Mesangial cell (primary cell): ENCODE data around the gene C6orf163. TPM values are rescaled to one million over a fixed set of nuclear protein-coding genes. Genes with fewer than 3 reads are reported as not detected.

ENCODE experiments used
- total RNA-seq: library from RNA; depleted of rRNA; stranded (reverse); fragments of >200 nt; gene quantifications from 2 replicates; pipeline ENCODE4 v1.2.3, GENCODE V29; 2015

The C6orf163 gene
- 1.6 TPM in 1 of 2 replicates, not detected in the other for total RNA-seq

DNA sequence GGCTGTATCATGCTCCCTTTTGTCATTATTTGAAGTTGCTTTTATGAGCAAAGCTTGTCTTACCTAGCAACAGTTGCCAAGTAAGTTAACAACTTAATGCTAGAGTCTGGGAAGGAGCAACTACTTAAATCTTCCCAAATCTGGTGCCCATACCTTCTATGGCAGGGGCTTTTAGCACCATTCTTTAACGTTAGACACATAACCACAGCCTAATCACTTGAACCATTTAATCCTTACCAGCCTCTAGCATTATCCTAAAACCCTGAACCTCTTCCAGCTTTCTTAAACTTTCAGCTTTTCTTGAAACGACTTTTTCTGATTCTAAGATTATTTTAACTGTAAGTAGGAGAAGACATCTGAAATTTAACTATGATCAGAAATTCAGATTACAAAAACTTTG, at the start of gene C6orf163:
Gene C6orf163, plus strand, starts transcription at position 83 of the 400 bp plus-strand sequence. Its CDS starts 287 bp downstream, at position 370.

DNA sequence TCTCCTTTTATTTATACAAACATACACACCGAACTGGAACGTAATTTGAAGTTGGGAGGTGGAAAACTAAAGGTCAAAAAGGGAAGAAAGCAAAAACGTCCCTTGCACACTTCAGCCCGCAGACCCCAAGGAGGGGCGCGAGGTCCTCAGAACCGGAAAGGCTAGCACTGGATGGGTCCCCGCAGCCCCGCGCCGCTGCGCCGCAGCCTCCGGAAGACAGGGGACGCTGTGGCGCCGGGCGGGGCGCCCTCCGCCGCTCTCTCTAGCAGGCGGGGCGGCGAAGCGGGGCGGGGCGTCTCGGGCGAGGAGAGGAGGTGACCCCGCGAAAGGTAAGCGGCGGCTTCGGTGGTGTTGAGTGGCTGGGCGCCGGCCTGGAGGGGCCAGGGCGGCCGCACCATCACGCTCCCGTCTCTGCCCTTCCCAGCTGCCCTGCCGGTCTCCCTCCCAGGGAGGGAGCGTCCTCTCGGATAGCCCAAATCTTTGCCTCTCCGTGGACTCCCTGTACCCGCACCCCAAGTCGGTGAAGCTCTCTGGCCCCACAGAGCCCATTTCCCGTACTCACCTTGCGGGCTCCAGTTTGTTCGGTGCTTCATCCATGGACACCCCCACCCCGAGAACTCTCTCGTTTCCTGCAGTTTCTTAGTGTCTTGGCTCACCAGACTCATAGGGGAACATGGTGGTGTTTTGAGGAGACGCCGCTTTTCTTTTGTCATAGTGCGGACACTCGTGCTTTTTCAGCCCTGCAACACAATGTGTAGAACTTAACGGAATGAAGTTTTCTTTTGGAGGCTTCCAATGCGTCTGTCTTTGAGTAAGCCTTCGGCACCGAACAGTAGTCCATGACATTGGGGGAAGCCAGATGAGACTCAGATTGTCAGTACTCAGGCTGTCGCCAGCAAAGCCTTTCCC, 22.1 kb upstream of the C6orf163 start, which contains the start of gene SMIM8:
Gene SMIM8, plus strand, starts transcription at position 285 of the 909 bp plus-strand sequence. CDS start 14,444 bp downstream, outside the sequence.

DNA sequence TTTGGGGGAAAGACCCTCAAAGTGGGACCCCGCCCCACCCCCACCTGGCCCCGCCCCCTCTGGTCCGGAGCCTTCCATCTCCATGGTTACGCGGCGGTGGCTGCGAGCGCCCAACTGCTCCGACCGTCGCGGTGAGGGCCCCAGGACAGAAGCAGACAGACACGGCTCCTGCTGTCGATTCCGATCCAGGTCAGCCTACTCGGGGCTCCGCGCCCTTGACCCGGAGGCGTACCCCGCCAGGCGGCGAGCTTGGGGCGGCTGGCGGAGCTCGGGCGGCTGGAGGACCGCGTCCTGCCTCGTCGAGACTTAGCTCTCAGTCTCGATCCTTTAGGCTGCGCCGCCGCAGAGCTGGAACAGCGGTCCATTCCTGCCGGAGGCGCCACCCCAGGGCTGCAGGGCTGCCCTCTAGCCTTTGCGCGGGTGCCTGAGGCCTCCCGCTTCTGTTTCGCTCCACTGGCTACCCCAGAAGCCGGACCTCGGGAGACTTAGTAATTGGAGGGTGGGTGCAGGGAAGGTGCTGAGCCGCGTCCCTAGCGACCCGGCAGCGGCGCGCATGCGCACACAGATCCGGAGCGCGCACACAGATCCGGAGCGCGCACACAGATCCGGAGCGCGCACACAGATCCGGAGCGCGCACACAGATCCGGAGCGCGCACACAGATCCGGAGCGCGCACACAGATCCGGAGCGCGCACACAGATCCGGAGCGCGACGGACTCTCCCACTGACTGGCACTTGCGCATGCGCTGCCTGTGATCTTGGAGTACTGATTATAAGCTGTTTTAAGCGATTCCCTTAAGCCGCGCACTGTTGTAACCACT, 63.5 kb downstream of the C6orf163 start, which contains the start of gene CFAP206:
Gene CFAP206, plus strand, starts transcription at position 72 of the 820 bp plus-strand sequence. CDS start 1,868 bp downstream, outside the sequence.

Other genes with a start within 250 kb of the C6orf163 start
- gene CGA, start 249.7 kb upstream of the C6orf163 start, total RNA-seq: not detected in 2 replicates
- 5.7 and 10.9 TPM in 2 replicates for gene ZNF292, start 189.2 kb upstream of the C6orf163 start, total RNA-seq
- gene SMIM8, start 22.2 kb upstream of the C6orf163 start, total RNA-seq: 2.0 and 2.7 TPM in 2 replicates
- gene GJB7, start 15.5 kb upstream of the C6orf163 start, total RNA-seq: not detected in 2 replicates
- gene CFAP206, start 63.2 kb downstream of the C6orf163 start, total RNA-seq: 2.2 TPM in 1 of 2 replicates, not detected in the other
- 5.2 and 10.5 TPM in 2 replicates for gene SLC35A1, start 128.2 kb downstream of the C6orf163 start, total RNA-seq
- 16.6 and 20.2 TPM in 2 replicates for gene RARS2, start 245.2 kb downstream of the C6orf163 start, total RNA-seq
- 9.5 and 17.1 TPM in 2 replicates for gene ORC3, start 245.3 kb downstream of the C6orf163 start, total RNA-seq